GM23338 (cell line): ENCODE results near the gene IL4I1. TPM values are rescaled to one million over a fixed set of nuclear protein-coding genes. Genes with fewer than 3 reads are reported as not detected.

Source experiments
- ATAC-seq: fragments of 200-7000 bp; cut with Tn5 transposase; 3 replicates; pipeline ENCODE4 v1.9.1; 2020
- DNase-seq: peaks from one replicate; pipeline ENCODE4 v3.0.0-alpha.2; 2015; ENCODE audit warnings: low spot score
- H2AFZ ChIP-seq: fragments of 200-600 bp; sonication (generic); 2 replicates; pipeline ENCODE4 v1.8.0; 2016; ENCODE audit warnings: antibody characterized with exemption, mild to moderate bottlenecking, moderate library complexity
- H3F3A ChIP-seq: fragments of 200-600 bp; sonication (generic); replicated peaks from 2 replicates; pipeline ENCODE4 v1.8.0; 2017; ENCODE audit warnings: antibody characterized with exemption, mixed run types, low read depth
- H3K27ac ChIP-seq: fragments of 200-600 bp; sonication (generic); 2 replicates; pipeline ENCODE4 v1.6.1; 2016; ENCODE audit warnings: low read depth
- H3K27me3 ChIP-seq: fragments of 200-600 bp; sonication (generic); 2 replicates; pipeline ENCODE4 v1.8.0; 2016; ENCODE audit warnings: mild to moderate bottlenecking, mixed run types, moderate library complexity; ENCODE audit not compliant: insufficient read depth
- H3K36me3 ChIP-seq: fragments of 200-600 bp; sonication (generic); 2 replicates; pipeline ENCODE4 v1.8.0; 2016; ENCODE audit warnings: mild to moderate bottlenecking; ENCODE audit not compliant: insufficient read depth
- H3K4me1 ChIP-seq: fragments of 200-600 bp; sonication (generic); 2 replicates; pipeline ENCODE4 v1.8.0; 2016; ENCODE audit warnings: mild to moderate bottlenecking, moderate library complexity; ENCODE audit not compliant: insufficient read depth
- H3K4me2 ChIP-seq: fragments of 200-600 bp; sonication (generic); 2 replicates; pipeline ENCODE4 v1.7.1; 2017; ENCODE audit warnings: mixed run types
- H3K4me3 ChIP-seq: fragments of 200-600 bp; sonication (generic); 2 replicates; pipeline ENCODE4 v1.6.1; 2016; ENCODE audit warnings: mixed run types
- H3K79me2 ChIP-seq: fragments of 200-600 bp; sonication (generic); replicated peaks from 2 replicates; pipeline ENCODE4 v1.8.0; 2017; ENCODE audit warnings: mild to moderate bottlenecking; ENCODE audit not compliant: insufficient read depth
- H3K9me2 ChIP-seq: fragments of 200-600 bp; sonication (generic); 2 replicates; pipeline ENCODE4 v1.8.0; 2017; ENCODE audit not compliant: insufficient read depth
- H4K20me1 ChIP-seq: fragments of 200-600 bp; sonication (generic); replicated peaks from 2 replicates; pipeline ENCODE4 v1.8.0; 2017; ENCODE audit warnings: mild to moderate bottlenecking; ENCODE audit not compliant: insufficient read depth
- H3K27ac Mint-ChIP-seq: 2 replicates; pipeline ENCODE4 v1.8.0; 2020; ENCODE audit warnings: inconsistent platforms, mild to moderate bottlenecking, moderate library complexity, mixed read lengths
- H3K27me3 Mint-ChIP-seq: 3 replicates; pipeline ENCODE4 v1.8.0; 2022; ENCODE audit warnings: low read depth, mild to moderate bottlenecking, moderate library complexity, mixed read lengths, inconsistent platforms; ENCODE audit not compliant: insufficient read depth, poor library complexity
- H3K36me3 Mint-ChIP-seq: 3 replicates; pipeline ENCODE4 v1.8.0; 2021; ENCODE audit warnings: low read depth, mild to moderate bottlenecking, inconsistent platforms, moderate library complexity, mixed read lengths
- H3K4me1 Mint-ChIP-seq: 3 replicates; pipeline ENCODE4 v1.8.0; 2020; ENCODE audit warnings: mild to moderate bottlenecking, inconsistent platforms, mixed read lengths
- H3K4me3 Mint-ChIP-seq: 3 replicates; pipeline ENCODE4 v1.8.0; 2021; ENCODE audit warnings: moderate library complexity, mild to moderate bottlenecking, inconsistent platforms, mixed read lengths
- H3K9me3 Mint-ChIP-seq: 3 replicates; pipeline ENCODE4 v1.8.0; 2020; ENCODE audit warnings: moderate library complexity, mild to moderate bottlenecking, inconsistent platforms, mixed read lengths
- CTCF ChIP-seq, 2 experiments: fragments of 200-600 bp in 1 of 2; sonication (generic) in 1 of 2; conservative IDR thresholded peaks; 2 replicates each; pipeline versions ENCODE4 v1.5.1 to v1.6.1; 2016 to 2017; ENCODE audit warnings: antibody characterized with exemption in 2 of 2, low read depth in 2 of 2, mild to moderate bottlenecking in 2 of 2, moderate library complexity in 1 of 2
- ETS1 ChIP-seq: IDR thresholded peaks from 2 replicates; pipeline ENCODE4 v1.6.1; 2016; ENCODE audit warnings: antibody characterized with exemption
- EZH2phosphoT487 ChIP-seq: fragments of 200-600 bp; sonication (generic); IDR thresholded peaks from one replicate; pipeline ENCODE4 v1.8.1; 2018; ENCODE audit warnings: antibody characterized with exemption; ENCODE audit not compliant: unreplicated experiment
- JUNB ChIP-seq: IDR thresholded peaks from one replicate; pipeline ENCODE4 v1.6.1; 2016; ENCODE audit warnings: antibody characterized with exemption; ENCODE audit not compliant: unreplicated experiment
- NANOG ChIP-seq: IDR thresholded peaks from 2 replicates; pipeline ENCODE4 v1.6.1; 2016; ENCODE audit warnings: antibody characterized with exemption, borderline replicate concordance
- POLR2AphosphoS5 ChIP-seq: IDR thresholded peaks from 2 replicates; pipeline ENCODE4 v1.6.1; 2016; ENCODE audit warnings: antibody characterized with exemption, low read depth
- REST ChIP-seq: IDR thresholded peaks from one replicate; pipeline ENCODE4 v1.6.1; 2018; ENCODE audit warnings: antibody characterized with exemption; ENCODE audit not compliant: unreplicated experiment
- STAT1 ChIP-seq: IDR thresholded peaks from one replicate; pipeline ENCODE4 v1.6.1; 2016; ENCODE audit warnings: antibody characterized with exemption; ENCODE audit not compliant: unreplicated experiment
- ZNF331 ChIP-seq: fragments of 250-450 bp; sonication (Bioruptor Pico); IDR thresholded peaks from 2 replicates; pipeline ENCODE4 v1.5.0; 2020; ENCODE audit warnings: low read depth, mild to moderate bottlenecking, moderate library complexity
- ZNF462 ChIP-seq: fragments of 250-450 bp; sonication (Bioruptor Pico); IDR thresholded peaks from 2 replicates; pipeline ENCODE4 v1.5.0; 2020; ENCODE audit warnings: mild to moderate bottlenecking, moderate library complexity
- polyA plus RNA-seq: library from polyadenylated mRNA; unstranded; fragments of >200 nt; fragmentation: Nextera tagmentation; extraction: Ambion mirVana; gene quantifications from 2 replicates; pipeline ENCODE4 v1.2.1, GENCODE V29; 2016
- total RNA-seq: library from RNA; depleted of rRNA; stranded (reverse); fragments of >200 nt; shearing (Covaris generic); gene quantifications from 2 replicates; pipeline ENCODE4 v1.2.3, GENCODE V29; 2014

The IL4I1 gene
- total and polyA plus RNA-seq, 2 experiments from 2014 or later, result 0.60 to 0.69 TPM

- TF ChIP-seq REST, result no peak
Measured at GRCh38 chr19:49932731-49933131, 36.0 kb upstream of the IL4I1 start (continued).

GRCh38 chr19:49932041-49932451, 35.4 kb upstream of the IL4I1 start:
- Histone ChIP-seq H3K4me3 (no peak overlapping the region), H3K27ac (no peak overlapping the region), H3F3A (no peaks in the 10 kb centered on the region; the same call in 1 of the 2 replicates), H3K4me2 (no peak overlapping the region), H4K20me1 (peaks cover 9% of the 10 kb centered on the region), H3K4me1 (peaks cover 10% of the 10 kb centered on the region), H3K27me3 (no peaks in the 10 kb centered on the region), H2AFZ (no peak overlapping the region), H3K36me3 (peaks cover 4% of the 10 kb centered on the region; the same call in 1 of the 2 replicates), H3K9me2 (no peaks in the 10 kb centered on the region), H3K79me2 (peaks cover 26% of the 10 kb centered on the region)
- peaks cover 52% of the 10 kb centered on the region for H3K36me3 Mint-ChIP-seq
- no peak for ATAC-seq
- peak overlapping the region; percentile 14; the same call in 2 of the 3 replicates for H3K4me3 Mint-ChIP-seq
- peaks cover 14% of the 10 kb centered on the region for H3K9me3 Mint-ChIP-seq
- no peak for DNase-seq
- H3K4me1 Mint-ChIP-seq, result peaks cover 20% of the 10 kb centered on the region
- peaks cover 25% of the 10 kb centered on the region for H3K27me3 Mint-ChIP-seq
- H3K27ac Mint-ChIP-seq, result no peak overlapping the region
- TF ChIP-seq ETS1 (no peak), EZH2phosphoT487 (no peak), CTCF (conservative IDR thresholded peaks at IDR 0.05; ENCODE audit: low read depth in 2 of 2) (no peak), JUNB (no peak), ZNF462 (CRISPR knock-in tag) (no peak), STAT1 (no peak), POLR2AphosphoS5 (no peak), NANOG (no peak), ZNF331 (no peak)
